Endothelial cell of umbilical vein (primary cell): ENCODE results near the gene MACROD2. TPM values are rescaled to one million over a fixed set of nuclear protein-coding genes. Genes with fewer than 3 reads are reported as not detected.
A peak's percentile ranks its signal among the peaks of the same experiment; 100 is the strongest.

Source experiments
- BruUV-seq: library from RNA; stranded (reverse); fragments of 400-500 nt; replicated peaks from 2 replicates; lab custom pipeline; 2021; lab: Mats Ljungman, UMichigan
- CTCF ChIA-PET: fragments of 300-600, 350-600 bp; sonication (Branson Sonifier 250); formaldehyde crosslinking; loops from one replicate; lab custom pipeline; 2021; ENCODE audit warnings: antibody characterized with exemption, inconsistent platforms; lab: Charles Lee
- POLR2A ChIA-PET: fragments of 300-600, 350-600 bp; sonication (Branson Sonifier 250); formaldehyde crosslinking; loops from one replicate; lab custom pipeline; 2021; ENCODE audit warnings: antibody characterized with exemption, inconsistent platforms; lab: Charles Lee
- DNase-seq: peaks from one replicate; pipeline ENCODE4 v3.0.0-alpha.2; 2011; ENCODE audit warnings: low read depth, low spot score
- FAIRE-seq: peaks from 2 replicates; lab custom pipeline; 2011; peaks lifted over from hg19 to GRCh38; lab: Jason Lieb, UNC
- H2AFZ ChIP-seq: 2 replicates; pipeline ENCODE4 v1.6.0; 2012; ENCODE audit warnings: low read depth, low read length, control low read depth, inconsistent platforms
- H3K27ac ChIP-seq: 2 replicates; pipeline ENCODE4 v1.5.1; 2011; ENCODE audit warnings: low read depth, mild to moderate bottlenecking, control low read depth, low read length, moderate library complexity; ENCODE audit not compliant: insufficient read depth
- H3K27me3 ChIP-seq, 2 experiments: 2 replicates each; pipeline versions ENCODE4 v1.6.0 to v1.6.1; 2011; ENCODE audit warnings: low read length in 2 of 2, mixed read lengths in 1 of 2; ENCODE audit not compliant: control insufficient read depth in 2 of 2, insufficient read depth in 2 of 2
- H3K36me3 ChIP-seq, 2 experiments: 2 replicates in 1 of 2; 3 replicates in 1 of 2; pipeline ENCODE4 v1.5.1; 2011; ENCODE audit warnings: low read length in 2 of 2, mild to moderate bottlenecking in 1 of 2, moderate library complexity in 1 of 2; ENCODE audit not compliant: control insufficient read depth in 2 of 2, insufficient read depth in 2 of 2; ENCODE audit errors: extremely low read depth in 1 of 2
- H3K4me1 ChIP-seq: 3 replicates; pipeline ENCODE4 v1.5.1; 2011; ENCODE audit warnings: mild to moderate bottlenecking, low read length; ENCODE audit not compliant: control insufficient read depth, insufficient read depth; ENCODE audit errors: extremely low read depth
- H3K4me2 ChIP-seq: 2 replicates; pipeline ENCODE4 v1.6.1; 2011; ENCODE audit warnings: low read length, control low read depth, mixed read lengths; ENCODE audit not compliant: insufficient read depth
- H3K4me3 ChIP-seq, 3 experiments: fragments of 200-600 bp in 1 of 3; sonication (generic), shearing (Covaris generic) in 1 of 3; replicated peaks in 1 of 3; 2 replicates each; pipeline ENCODE4 v1.5.1; 2011 to 2016; ENCODE audit warnings: control low read depth in 3 of 3, low read length in 3 of 3, mild to moderate bottlenecking in 2 of 3, inconsistent platforms in 1 of 3, low read depth in 1 of 3, moderate library complexity in 1 of 3; ENCODE audit not compliant: insufficient read depth in 1 of 3
- H3K79me2 ChIP-seq: 2 replicates; pipeline ENCODE4 v1.6.0; 2012; ENCODE audit warnings: low read length, inconsistent platforms; ENCODE audit not compliant: control insufficient read depth, insufficient read depth
- H3K9ac ChIP-seq: replicated peaks from 2 replicates; pipeline ENCODE3; 2011; ENCODE audit warnings: low read length, control low read depth; ENCODE audit not compliant: insufficient read depth; ENCODE audit errors: extremely low read depth
- H3K9me1 ChIP-seq: replicated peaks from 3 replicates; pipeline ENCODE4 v1.6.0; 2011; ENCODE audit warnings: mild to moderate bottlenecking, low read length; ENCODE audit not compliant: control insufficient read depth, insufficient read depth; ENCODE audit errors: extremely low read depth
- H3K9me3 ChIP-seq: replicated peaks from 2 replicates; pipeline ENCODE4 v1.5.1; 2012; ENCODE audit warnings: low read length, inconsistent platforms; ENCODE audit not compliant: control insufficient read depth, insufficient read depth
- H4K20me1 ChIP-seq: replicated peaks from 2 replicates; pipeline ENCODE3; 2011; ENCODE audit warnings: mild to moderate bottlenecking, low read length; ENCODE audit not compliant: control insufficient read depth, insufficient read depth; ENCODE audit errors: extremely low read depth
- EZH2 ChIP-seq: IDR thresholded peaks from 2 replicates; pipeline ENCODE4 v1.6.1; 2012; ENCODE audit warnings: borderline replicate concordance, low read depth, mild to moderate bottlenecking, moderate library complexity, low read length, inconsistent platforms; ENCODE audit not compliant: severe bottlenecking
- FOS ChIP-seq: IDR thresholded peaks from 2 replicates; pipeline ENCODE4 v1.6.1; 2011; ENCODE audit warnings: mild to moderate bottlenecking, low read length, moderate library complexity, borderline replicate concordance; ENCODE audit not compliant: insufficient read depth
- GATA2 ChIP-seq: IDR thresholded peaks from 2 replicates; pipeline ENCODE4 v1.7.0; 2011; ENCODE audit warnings: low read depth, mild to moderate bottlenecking, moderate library complexity, mixed read lengths, low read length; ENCODE audit not compliant: insufficient read length, insufficient read depth
- JUN ChIP-seq: IDR thresholded peaks from 2 replicates; pipeline ENCODE4 v1.6.1; 2011; ENCODE audit warnings: borderline replicate concordance, low read depth; ENCODE audit not compliant: insufficient read length, insufficient read depth
- MYC ChIP-seq: IDR thresholded peaks from one replicate; pipeline ENCODE4 v1.6.1; 2011; ENCODE audit warnings: mild to moderate bottlenecking, low read depth, low read length
- POLR2A ChIP-seq: IDR thresholded peaks from 2 replicates; pipeline ENCODE4 v1.6.1; 2012; ENCODE audit warnings: low read depth, mild to moderate bottlenecking, control low read depth, low read length
- POLR2AphosphoS5 ChIP-seq: IDR thresholded peaks from 2 replicates; pipeline ENCODE4 v1.6.1; 2012; ENCODE audit warnings: low read depth, mild to moderate bottlenecking, control low read depth, low read length, moderate library complexity; ENCODE audit not compliant: insufficient read depth
- dilution Hi-C: fragments of 300-500 bp; cut with MboI; formaldehyde crosslinking; loops from one replicate; pipeline ENCODE4 v1.15.0; 2019; ENCODE audit warnings: low sequenced_read_pairs; ENCODE audit not compliant: extremely low pct_ligation_motif_present
- intact Hi-C: fragments of 100-400 bp; cut with micrococcal nuclease; formaldehyde crosslinking; loops from one replicate; pipeline ENCODE4 v1.10.0; 2022
- polyA plus RNA-seq, 4 experiments: library from polyadenylated mRNA; depleted of rRNA in 3 of 4; stranded (reverse) in 3 of 4; unstranded in 1 of 4; fragments of >200 nt; gene quantifications; 2 replicates each; pipeline versions ENCODE4 v1.2.1 to v1.2.3, GENCODE V29; 2011 to 2012; ENCODE audit warnings: missing spikeins in 1 of 4
- total RNA-seq: library from RNA; stranded (reverse); gene quantifications from 2 replicates; pipeline ENCODE4 v1.2.3, GENCODE V29; 2021
- TF ChIP-seq, protein P1 (sequence below), 2 donors: IDR thresholded peaks; 1 replicate in 1 of 2; 2 replicates in 1 of 2; pipeline ENCODE4 v1.5.1; 2011; ENCODE audit warnings: low read length in 2 of 2, mild to moderate bottlenecking in 2 of 2, moderate library complexity in 2 of 2, control low read depth in 1 of 2, inconsistent platforms in 1 of 2, low read depth in 1 of 2; ENCODE audit not compliant: insufficient read depth in 1 of 2; ENCODE audit errors: extremely low read depth in 1 of 2
- TF ChIP-seq, protein P2 (sequence below): IDR thresholded peaks from 2 replicates; pipeline ENCODE4 v1.6.1; 2011; ENCODE audit not compliant: insufficient read depth, insufficient read length

MACROD2 gene
- total and polyA plus RNA-seq, 2 donors (not counting 3 experiments of a cell fraction or from before 2014, with no cell fraction given) = 0.11 to 0.73 TPM

DNA sequence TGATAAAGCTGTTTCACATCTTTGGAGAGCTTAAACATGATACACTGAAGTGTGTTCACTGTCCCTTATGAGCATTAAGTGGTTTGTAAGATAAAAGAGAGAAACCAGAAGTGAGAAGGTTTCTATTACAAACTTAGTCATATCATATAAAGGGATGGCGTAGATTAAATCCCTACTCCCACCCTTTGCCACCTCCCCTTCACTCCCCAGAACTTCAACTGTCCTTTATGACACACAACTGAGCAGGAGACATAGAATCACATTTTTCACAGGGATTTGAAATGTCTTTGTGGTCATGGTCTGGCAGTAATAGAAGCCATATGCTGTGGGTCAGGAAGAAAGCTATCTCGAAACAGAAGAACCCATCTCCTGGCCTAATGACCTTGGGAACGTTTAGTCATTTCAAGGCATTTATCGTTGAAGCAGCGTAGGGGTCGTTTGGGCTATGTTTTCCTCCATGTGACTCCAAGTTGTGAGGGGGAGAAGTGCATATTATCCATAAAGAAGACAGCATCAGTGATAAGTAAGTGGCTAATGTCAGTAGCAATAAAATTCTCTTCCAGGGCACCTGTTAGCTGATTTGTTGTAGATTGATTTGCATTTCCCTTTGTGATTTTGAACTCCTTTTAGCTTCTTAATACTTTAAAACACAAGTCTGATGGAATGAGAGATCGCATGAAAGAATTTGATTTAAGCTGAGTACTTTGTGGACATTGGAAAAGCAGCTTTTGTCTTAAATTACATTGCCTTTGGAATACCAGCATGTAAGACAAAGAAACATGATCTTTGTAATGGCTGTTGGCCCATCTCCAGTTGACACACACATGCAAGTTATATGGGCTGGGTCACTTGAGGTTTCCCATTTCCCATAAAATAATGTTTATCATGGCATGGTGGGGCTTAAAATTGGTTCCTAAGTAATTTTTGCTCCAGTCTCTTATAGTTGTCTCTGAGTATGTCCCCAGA, 843.6 kb downstream of the MACROD2 start:
- POLR2A ChIA-PET = no interaction called here
- FAIRE-seq (no peak), DNase-seq (peak; percentile 52)
- H3K36me3 ChIP-seq = no peaks in the 10 kb centered on the region
- no TSS peak for BruUV-seq
- H3K27ac ChIP-seq = no peak overlapping the region
- no peaks in the 10 kb centered on the region for H3K9me3 ChIP-seq
- H3K4me3 ChIP-seq = no peak overlapping the region
- CTCF ChIA-PET = interaction anchor here (0.9 to 1.3 kb wide), 3 partner anchors 9 to 19 kb away, joined by 3 to 5 read pairs (median 3); no protein-coding TSS in a partner anchor
- intact Hi-C loops (no loop called here), dilution Hi-C loops (no loop called here)
- H3K9me1 ChIP-seq = no peaks in the 10 kb centered on the region
- H3K4me1 ChIP-seq = no peaks in the 10 kb centered on the region
- H3K27me3 ChIP-seq = no peaks in the 10 kb centered on the region
- H3K79me2 ChIP-seq = no peaks in the 10 kb centered on the region
- TF ChIP-seq GATA2 (no peak), JUN (no peak), POLR2AphosphoS5 (no peak), MYC (no peak), POLR2A (no peak), FOS (no peak), EZH2 (no peak)
- TF ChIP-seq, protein P1, sequence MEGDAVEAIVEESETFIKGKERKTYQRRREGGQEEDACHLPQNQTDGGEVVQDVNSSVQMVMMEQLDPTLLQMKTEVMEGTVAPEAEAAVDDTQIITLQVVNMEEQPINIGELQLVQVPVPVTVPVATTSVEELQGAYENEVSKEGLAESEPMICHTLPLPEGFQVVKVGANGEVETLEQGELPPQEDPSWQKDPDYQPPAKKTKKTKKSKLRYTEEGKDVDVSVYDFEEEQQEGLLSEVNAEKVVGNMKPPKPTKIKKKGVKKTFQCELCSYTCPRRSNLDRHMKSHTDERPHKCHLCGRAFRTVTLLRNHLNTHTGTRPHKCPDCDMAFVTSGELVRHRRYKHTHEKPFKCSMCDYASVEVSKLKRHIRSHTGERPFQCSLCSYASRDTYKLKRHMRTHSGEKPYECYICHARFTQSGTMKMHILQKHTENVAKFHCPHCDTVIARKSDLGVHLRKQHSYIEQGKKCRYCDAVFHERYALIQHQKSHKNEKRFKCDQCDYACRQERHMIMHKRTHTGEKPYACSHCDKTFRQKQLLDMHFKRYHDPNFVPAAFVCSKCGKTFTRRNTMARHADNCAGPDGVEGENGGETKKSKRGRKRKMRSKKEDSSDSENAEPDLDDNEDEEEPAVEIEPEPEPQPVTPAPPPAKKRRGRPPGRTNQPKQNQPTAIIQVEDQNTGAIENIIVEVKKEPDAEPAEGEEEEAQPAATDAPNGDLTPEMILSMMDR (IDR thresholded peaks at IDR 0.05; ENCODE audit: extremely low read depth in 1 of 2, insufficient read depth in 1 of 2, low read depth in 1 of 2, low read length in 2 of 2) = no peak
- TF ChIP-seq, protein P2, sequence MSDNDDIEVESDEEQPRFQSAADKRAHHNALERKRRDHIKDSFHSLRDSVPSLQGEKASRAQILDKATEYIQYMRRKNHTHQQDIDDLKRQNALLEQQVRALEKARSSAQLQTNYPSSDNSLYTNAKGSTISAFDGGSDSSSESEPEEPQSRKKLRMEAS = no peak
- H4K20me1 ChIP-seq = no peaks in the 10 kb centered on the region
- no peak overlapping the region for H3K4me2 ChIP-seq
- no peak overlapping the region for H3K9ac ChIP-seq
- no peak overlapping the region for H2AFZ ChIP-seq
